IMR-90 (cell line): Measurements from ENCODE around the gene CPED1.

Source experiments
- BHLHE40 ChIP-seq: fragments of 150-350 bp; IDR thresholded peaks from 2 replicates; pipeline ENCODE4 v1.6.1; 2016; ENCODE audit warnings: mild to moderate bottlenecking, low read depth, low read length
- CEBPB ChIP-seq: IDR thresholded peaks from 2 replicates; pipeline ENCODE4 v1.6.1; 2012; ENCODE audit warnings: low read depth, low read length, improper control_type of control experiment
- CTCF ChIP-seq: conservative IDR thresholded peaks from 2 replicates; pipeline ENCODE4 v1.5.1; 2012; ENCODE audit warnings: mild to moderate bottlenecking, low read depth, low read length, improper control_type of control experiment
- MAFK ChIP-seq: IDR thresholded peaks from 2 replicates; pipeline ENCODE4 v1.6.1; 2012; ENCODE audit warnings: low read depth, low read length, improper control_type of control experiment
- MAZ ChIP-seq: IDR thresholded peaks from 2 replicates; pipeline ENCODE4 v1.6.1; 2012; ENCODE audit warnings: low read depth, mild to moderate bottlenecking, low read length, improper control_type of control experiment, moderate library complexity, borderline replicate concordance
- NFE2L2 ChIP-seq: fragments of 150-350 bp; IDR thresholded peaks from 2 replicates; pipeline ENCODE4 v1.6.1; 2016; ENCODE audit warnings: low read depth, mild to moderate bottlenecking, low read length
- POLR2A ChIP-seq: IDR thresholded peaks from 2 replicates; pipeline ENCODE4 v1.6.1; 2012; ENCODE audit warnings: mild to moderate bottlenecking, low read depth, low read length
- RAD21 ChIP-seq: IDR thresholded peaks from 2 replicates; pipeline ENCODE4 v1.6.1; 2012; ENCODE audit warnings: low read length, improper control_type of control experiment
- RFX5 ChIP-seq: IDR thresholded peaks from 2 replicates; pipeline ENCODE4 v1.8.0; 2012; ENCODE audit warnings: low read depth, mild to moderate bottlenecking, low read length, moderate library complexity
- TF ChIP-seq, protein P1 (sequence below): fragments of 150-350 bp; IDR thresholded peaks from 2 replicates; pipeline ENCODE4 v1.6.1; 2016; ENCODE audit warnings: low read depth, mild to moderate bottlenecking, low read length, moderate library complexity, borderline replicate concordance

DNA sequence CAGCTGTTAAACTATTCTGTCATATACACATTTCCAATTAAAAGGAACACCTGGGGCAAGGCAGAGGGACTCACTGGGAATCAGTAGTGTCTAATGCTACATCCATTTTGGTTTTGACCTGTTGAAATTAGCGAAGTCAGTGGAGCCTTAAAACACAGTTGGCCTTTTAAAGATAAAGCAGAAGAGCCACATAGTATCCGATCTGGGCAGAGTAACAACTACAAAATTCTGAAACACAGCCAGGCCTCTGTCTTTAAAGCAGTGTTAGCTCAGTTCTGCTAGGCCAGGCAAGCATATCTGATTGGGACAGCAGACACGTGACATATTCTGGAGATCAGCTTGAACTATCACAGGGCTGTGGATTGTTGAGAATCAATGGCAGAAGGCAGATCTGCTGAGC is 222.7 kb downstream of the CPED1 start:
- no peak for TF ChIP-seq MAZ
- no peak for TF ChIP-seq CTCF
- TF ChIP-seq CEBPB: no peak
- TF ChIP-seq POLR2A: no peak
- TF ChIP-seq NFE2L2: no peak
- TF ChIP-seq MAFK: no peak
- no peak for TF ChIP-seq RFX5
- TF ChIP-seq, protein P1, sequence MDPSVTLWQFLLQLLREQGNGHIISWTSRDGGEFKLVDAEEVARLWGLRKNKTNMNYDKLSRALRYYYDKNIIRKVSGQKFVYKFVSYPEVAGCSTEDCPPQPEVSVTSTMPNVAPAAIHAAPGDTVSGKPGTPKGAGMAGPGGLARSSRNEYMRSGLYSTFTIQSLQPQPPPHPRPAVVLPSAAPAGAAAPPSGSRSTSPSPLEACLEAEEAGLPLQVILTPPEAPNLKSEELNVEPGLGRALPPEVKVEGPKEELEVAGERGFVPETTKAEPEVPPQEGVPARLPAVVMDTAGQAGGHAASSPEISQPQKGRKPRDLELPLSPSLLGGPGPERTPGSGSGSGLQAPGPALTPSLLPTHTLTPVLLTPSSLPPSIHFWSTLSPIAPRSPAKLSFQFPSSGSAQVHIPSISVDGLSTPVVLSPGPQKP: no peak
- TF ChIP-seq BHLHE40: no peak
- TF ChIP-seq RAD21: no peak
